K562 (cell line): ENCODE results near the gene KCNK7. TPM values are rescaled to one million over a fixed set of nuclear protein-coding genes. Genes with fewer than 3 reads are reported as not detected.

Experiments used
- CC2D1A ChIP-seq: fragments of 450-650 bp; IDR thresholded peaks from 2 replicates; pipeline ENCODE4 v1.6.1; 2017; ENCODE audit warnings: mild to moderate bottlenecking
- CCNT2 ChIP-seq: IDR thresholded peaks from 2 replicates; pipeline ENCODE4 v1.6.1; 2011; ENCODE audit warnings: borderline replicate concordance, low read depth, mild to moderate bottlenecking, moderate library complexity, mixed read lengths, low read length; ENCODE audit not compliant: insufficient read length; ENCODE audit errors: extremely low read depth
- GABPB1 ChIP-seq: sonication (generic); formaldehyde crosslinking; IDR thresholded peaks from 2 replicates; pipeline ENCODE4 v1.8.0; 2022; ENCODE audit warnings: mild to moderate bottlenecking, missing genetic modification reagents
- GABPB2 ChIP-seq: fragments of 250-450 bp; sonication (Bioruptor Pico); conservative IDR thresholded peaks from 2 replicates; pipeline ENCODE4 v1.5.1; 2021; ENCODE audit warnings: mild to moderate bottlenecking
- HNRNPK ChIP-seq: fragments of 200-400 bp; formaldehyde crosslinking; IDR thresholded peaks from one replicate; pipeline ENCODE4 v1.6.1; 2018; ENCODE audit warnings: mild to moderate bottlenecking, low read depth, low read length; ENCODE audit not compliant: poor library complexity, severe bottlenecking
- HOXB6 ChIP-seq: fragments of 250-450 bp; sonication (Bioruptor Pico); IDR thresholded peaks from 2 replicates; pipeline ENCODE4 v1.5.1; 2022; ENCODE audit warnings: mild to moderate bottlenecking, borderline replicate concordance
- L3MBTL2 ChIP-seq: fragments of 450-650 bp; IDR thresholded peaks from 2 replicates; pipeline ENCODE4 v1.6.1; 2016; ENCODE audit warnings: mild to moderate bottlenecking, moderate library complexity
- MBD2 ChIP-seq: sonication (generic); IDR thresholded peaks from 2 replicates; pipeline ENCODE4 v1.6.1; 2016; ENCODE audit warnings: low read depth, borderline replicate concordance
- MTA1 ChIP-seq: fragments of 450-650 bp; IDR thresholded peaks from 2 replicates; pipeline ENCODE4 v1.6.1; 2017; ENCODE audit warnings: borderline replicate concordance
- NFE2L1 ChIP-seq: fragments of 450-650 bp; IDR thresholded peaks from 2 replicates; pipeline ENCODE4 v1.6.1; 2016; ENCODE audit warnings: missing genetic modification characterization, low read depth, mild to moderate bottlenecking, missing compliant biosample characterization, moderate library complexity, borderline replicate concordance
- NFIX ChIP-seq: fragments of 250-450 bp; sonication (Bioruptor Pico); IDR thresholded peaks from 2 replicates; pipeline ENCODE4 v1.4.0; 2020; ENCODE audit warnings: low read depth, mild to moderate bottlenecking, moderate library complexity
- POLR2B ChIP-seq: fragments of 450-650 bp; IDR thresholded peaks from 2 replicates; pipeline ENCODE4 v1.6.1; 2018; ENCODE audit warnings: low read depth; ENCODE audit not compliant: partially characterized antibody
- RAD21 ChIP-seq, 2 experiments: fragments of 250-450 bp in 1 of 2; fragments of 450-650 bp in 1 of 2; sonication (Bioruptor Pico) in 1 of 2; formaldehyde crosslinking in 1 of 2; IDR thresholded peaks in 1 of 2; conservative IDR thresholded peaks in 1 of 2; 2 replicates each; pipeline versions ENCODE4 v1.4.0 to v1.8.0; 2020 to 2022; ENCODE audit warnings: mild to moderate bottlenecking in 2 of 2, moderate library complexity in 1 of 2
- RBFOX2 ChIP-seq: fragments of 200-400 bp; formaldehyde crosslinking; IDR thresholded peaks from 2 replicates; pipeline ENCODE4 v1.6.1; 2017; ENCODE audit warnings: low read depth, mild to moderate bottlenecking, low read length, moderate library complexity
- TAF15 ChIP-seq: fragments of 200-400 bp; formaldehyde crosslinking; IDR thresholded peaks from 2 replicates; pipeline ENCODE4 v1.6.1; 2017; ENCODE audit warnings: mild to moderate bottlenecking, low read depth, low read length, moderate library complexity
- polyA plus RNA-seq, 8 experiments: library from polyadenylated mRNA; depleted of rRNA in 4 of 8; stranded (reverse) in 5 of 8; unstranded in 3 of 8; fragments of >200 nt; fragmentation: Nextera tagmentation in 2 of 8; fragmentation: Illumina TruSeq in 1 of 8; extraction: Ambion mirVana in 2 of 8; extraction: Trizol in 1 of 8; gene quantifications; 2 replicates each; pipeline versions ENCODE4 v1.2.1 to v1.2.3, GENCODE V29; 2011 to 2014; ENCODE audit warnings: inconsistent platforms in 1 of 8, missing spikeins in 1 of 8
- total RNA-seq, 7 experiments: library from RNA; depleted of rRNA in 6 of 7; stranded (reverse); fragments of >200 nt in 6 of 7; fragmentation: Illumina TruSeq in 2 of 7; extraction: Trizol in 2 of 7; gene quantifications; 2 replicates each; pipeline versions ENCODE4 v1.2.1 to v1.2.3, GENCODE V29; 2011 to 2021; ENCODE audit warnings: low replicate concordance in 1 of 7
- TF ChIP-seq, protein P1 (sequence below): sonication (generic); formaldehyde crosslinking; IDR thresholded peaks from 2 replicates; pipeline ENCODE4 v1.8.1; 2023; ENCODE audit warnings: mild to moderate bottlenecking, missing genetic modification reagents, moderate library complexity
- TF ChIP-seq, protein P2 (sequence below): fragments of 450-650 bp; IDR thresholded peaks from 2 replicates; pipeline ENCODE4 v1.6.1; 2016; ENCODE audit warnings: low read depth, mild to moderate bottlenecking, moderate library complexity
- TF ChIP-seq, protein P3 (sequence below): IDR thresholded peaks from 2 replicates; pipeline ENCODE4 v1.6.1; 2012; ENCODE audit warnings: low read depth, low read length, improper control_type of control experiment, borderline replicate concordance
- TF ChIP-seq, protein P4 (sequence below), 3 experiments: fragments of 200-800 bp in 1 of 3; fragments of 250-450 bp in 1 of 3; fragments of 450-650 bp in 1 of 3; sonication (Bioruptor Pico) in 1 of 3; sonication (Bioruptor generic) in 1 of 3; formaldehyde crosslinking in 1 of 3; IDR thresholded peaks; 2 replicates each; pipeline versions ENCODE4 v1.6.1 to v1.8.0; 2016 to 2022; ENCODE audit warnings: mild to moderate bottlenecking in 2 of 3, missing genetic modification characterization in 2 of 3, missing compliant biosample characterization in 1 of 3, moderate library complexity in 1 of 3

KCNK7 gene
- total and polyA plus RNA-seq, 9 of the 15 experiments (the other 6 are each of a cell fraction or from before 2014, with no cell fraction given) = 0.07 to 0.40 TPM; not detected in 7

DNA sequence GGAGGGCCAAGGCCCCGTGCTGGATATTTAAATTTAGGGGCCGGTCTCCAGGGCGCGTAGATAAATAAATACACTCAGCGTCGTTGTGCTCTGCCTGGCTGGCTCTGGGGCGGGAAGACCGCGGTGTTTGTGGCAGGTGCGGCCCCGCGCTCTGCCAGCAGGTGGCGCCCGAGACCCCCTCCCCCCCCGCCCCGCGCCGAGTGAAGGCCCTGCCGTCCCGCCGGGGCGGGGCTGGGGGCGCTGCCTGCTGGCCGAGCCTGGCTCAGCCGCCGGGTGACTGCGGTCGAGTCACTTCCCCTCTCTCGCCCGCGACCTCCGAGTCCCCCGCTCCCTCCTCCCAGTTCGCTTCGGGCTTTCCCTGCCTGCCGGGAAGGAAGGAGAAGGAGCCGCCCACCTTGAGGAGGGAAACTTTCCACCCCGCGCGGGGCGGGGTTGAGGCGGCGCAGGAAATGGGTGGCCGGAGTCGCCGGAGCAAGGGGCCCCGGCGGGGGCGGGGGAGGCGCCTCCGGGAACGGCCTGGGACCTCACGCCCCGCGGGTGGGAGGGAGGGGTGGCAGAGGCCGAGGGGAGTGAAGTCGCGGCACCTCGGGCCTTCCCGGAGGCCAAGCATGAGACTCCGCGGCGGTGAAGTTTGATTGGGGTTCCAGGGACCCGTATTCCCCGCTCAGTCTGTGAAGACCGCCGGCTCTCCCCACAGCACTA lies 21.3 kb downstream of the KCNK7 start (continued):
- TF ChIP-seq, protein P1, sequence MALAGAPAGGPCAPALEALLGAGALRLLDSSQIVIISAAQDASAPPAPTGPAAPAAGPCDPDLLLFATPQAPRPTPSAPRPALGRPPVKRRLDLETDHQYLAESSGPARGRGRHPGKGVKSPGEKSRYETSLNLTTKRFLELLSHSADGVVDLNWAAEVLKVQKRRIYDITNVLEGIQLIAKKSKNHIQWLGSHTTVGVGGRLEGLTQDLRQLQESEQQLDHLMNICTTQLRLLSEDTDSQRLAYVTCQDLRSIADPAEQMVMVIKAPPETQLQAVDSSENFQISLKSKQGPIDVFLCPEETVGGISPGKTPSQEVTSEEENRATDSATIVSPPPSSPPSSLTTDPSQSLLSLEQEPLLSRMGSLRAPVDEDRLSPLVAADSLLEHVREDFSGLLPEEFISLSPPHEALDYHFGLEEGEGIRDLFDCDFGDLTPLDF (CRISPR knock-in tag) = peak; percentile 46
- TF ChIP-seq, protein P2, sequence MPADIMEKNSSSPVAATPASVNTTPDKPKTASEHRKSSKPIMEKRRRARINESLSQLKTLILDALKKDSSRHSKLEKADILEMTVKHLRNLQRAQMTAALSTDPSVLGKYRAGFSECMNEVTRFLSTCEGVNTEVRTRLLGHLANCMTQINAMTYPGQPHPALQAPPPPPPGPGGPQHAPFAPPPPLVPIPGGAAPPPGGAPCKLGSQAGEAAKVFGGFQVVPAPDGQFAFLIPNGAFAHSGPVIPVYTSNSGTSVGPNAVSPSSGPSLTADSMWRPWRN = no peak
- TF ChIP-seq, protein P3, sequence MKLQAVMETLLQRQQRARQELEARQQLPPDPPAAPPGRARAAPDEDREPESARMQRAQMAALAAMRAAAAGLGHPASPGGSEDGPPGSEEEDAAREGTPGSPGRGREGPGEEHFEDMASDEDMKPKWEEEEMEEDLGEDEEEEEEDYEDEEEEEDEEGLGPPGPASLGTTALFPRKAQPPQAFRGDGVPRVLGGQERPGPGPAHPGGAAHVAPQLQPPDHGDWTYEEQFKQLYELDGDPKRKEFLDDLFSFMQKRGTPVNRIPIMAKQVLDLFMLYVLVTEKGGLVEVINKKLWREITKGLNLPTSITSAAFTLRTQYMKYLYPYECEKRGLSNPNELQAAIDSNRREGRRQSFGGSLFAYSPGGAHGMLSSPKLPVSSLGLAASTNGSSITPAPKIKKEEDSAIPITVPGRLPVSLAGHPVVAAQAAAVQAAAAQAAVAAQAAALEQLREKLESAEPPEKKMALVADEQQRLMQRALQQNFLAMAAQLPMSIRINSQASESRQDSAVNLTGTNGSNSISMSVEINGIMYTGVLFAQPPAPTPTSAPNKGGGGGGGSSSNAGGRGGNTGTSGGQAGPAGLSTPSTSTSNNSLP = no peak
- TF ChIP-seq GABPB1 (CRISPR knock-in tag) (peak; percentile 81), MBD2 (peak; percentile 57; the same call in 1 of the 2 replicates), RBFOX2 (peak; percentile 62; the same call in 1 of the 2 replicates), NFE2L1 (tag) (no peak), CC2D1A (no peak), POLR2B (peak; percentile 42), HNRNPK (peak; percentile 84), MTA1 (0 out of 2 replicates have a peak, but pooled peaks have one; percentile 31), NFIX (CRISPR knock-in tag) (no peak), L3MBTL2 (peak; percentile 64; the same call in 1 of the 2 replicates), TAF15 (no peak), GABPB2 (CRISPR knock-in tag) (no peak), HOXB6 (CRISPR knock-in tag) (no peak), RAD21 (CRISPR knock-in tag; conservative IDR thresholded peaks at IDR 0.05 in 1 of 2, IDR thresholded peaks at IDR 0.05 in 1 of 2) (peak; percentile 72 to 74), CCNT2 (peak; percentile 97)
- TF ChIP-seq, protein P4, sequence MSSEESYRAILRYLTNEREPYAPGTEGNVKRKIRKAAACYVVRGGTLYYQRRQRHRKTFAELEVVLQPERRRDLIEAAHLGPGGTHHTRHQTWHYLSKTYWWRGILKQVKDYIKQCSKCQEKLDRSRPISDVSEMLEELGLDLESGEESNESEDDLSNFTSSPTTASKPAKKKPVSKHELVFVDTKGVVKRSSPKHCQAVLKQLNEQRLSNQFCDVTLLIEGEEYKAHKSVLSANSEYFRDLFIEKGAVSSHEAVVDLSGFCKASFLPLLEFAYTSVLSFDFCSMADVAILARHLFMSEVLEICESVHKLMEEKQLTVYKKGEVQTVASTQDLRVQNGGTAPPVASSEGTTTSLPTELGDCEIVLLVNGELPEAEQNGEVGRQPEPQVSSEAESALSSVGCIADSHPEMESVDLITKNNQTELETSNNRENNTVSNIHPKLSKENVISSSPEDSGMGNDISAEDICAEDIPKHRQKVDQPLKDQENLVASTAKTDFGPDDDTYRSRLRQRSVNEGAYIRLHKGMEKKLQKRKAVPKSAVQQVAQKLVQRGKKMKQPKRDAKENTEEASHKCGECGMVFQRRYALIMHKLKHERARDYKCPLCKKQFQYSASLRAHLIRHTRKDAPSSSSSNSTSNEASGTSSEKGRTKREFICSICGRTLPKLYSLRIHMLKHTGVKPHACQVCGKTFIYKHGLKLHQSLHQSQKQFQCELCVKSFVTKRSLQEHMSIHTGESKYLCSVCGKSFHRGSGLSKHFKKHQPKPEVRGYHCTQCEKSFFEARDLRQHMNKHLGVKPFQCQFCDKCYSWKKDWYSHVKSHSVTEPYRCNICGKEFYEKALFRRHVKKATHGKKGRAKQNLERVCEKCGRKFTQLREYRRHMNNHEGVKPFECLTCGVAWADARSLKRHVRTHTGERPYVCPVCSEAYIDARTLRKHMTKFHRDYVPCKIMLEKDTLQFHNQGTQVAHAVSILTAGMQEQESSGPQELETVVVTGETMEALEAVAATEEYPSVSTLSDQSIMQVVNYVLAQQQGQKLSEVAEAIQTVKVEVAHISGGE (CRISPR knock-in tag; IDR thresholded peaks at IDR 0.05) = peak in 1 of 3 experiments; percentile 85; a peak in 3 of 6 replicates
